ENCODE results near the gene TSPEAR.
"Not testable (repeated sequence)": the region's sequence is repeated elsewhere in the genome, so short reads cannot be mapped to it uniquely, and the experiment has no call there.

TSPEAR gene

GRCh38 chr21:44483288-44484237 lies 227.8 kb downstream of the TSPEAR start:
- DNase-seq (ENCODE audit: low spot score), result no peak

DNA sequence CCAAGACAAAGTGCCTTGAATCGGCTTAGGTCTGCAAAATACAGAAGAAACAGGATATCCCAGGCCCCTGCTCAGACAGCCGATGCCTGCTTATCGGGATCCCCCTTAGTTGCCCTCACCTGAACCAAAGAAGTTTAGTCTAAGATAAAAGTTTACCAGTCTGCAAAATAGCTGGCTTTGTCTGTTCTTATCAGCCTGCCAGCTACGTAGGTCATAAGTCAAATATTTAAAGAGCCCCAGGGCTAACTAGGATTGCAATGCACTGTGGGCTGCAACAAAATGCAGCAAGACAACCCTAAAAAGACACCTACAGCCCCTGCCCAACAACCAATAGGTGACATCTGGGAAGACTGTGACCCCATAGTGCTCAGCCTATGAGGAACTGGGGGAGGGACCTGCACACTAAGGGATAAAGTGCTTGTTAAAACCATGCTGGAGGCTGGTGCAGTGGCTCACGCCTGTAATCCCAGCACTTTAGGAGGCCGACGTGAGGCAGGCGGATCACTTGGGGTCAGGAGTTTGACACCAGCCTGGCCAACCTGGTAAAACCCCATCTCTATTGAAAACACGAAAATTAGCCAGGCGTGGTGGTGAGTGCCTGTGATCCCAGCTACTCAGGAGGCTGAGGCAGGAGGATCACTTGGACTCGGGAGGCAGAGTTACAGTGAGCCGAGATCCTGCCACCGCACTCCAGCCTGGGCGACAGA lies 228.6 kb downstream of the TSPEAR start:
- DNase-seq (ENCODE audit: low spot score), result no peak

DNA sequence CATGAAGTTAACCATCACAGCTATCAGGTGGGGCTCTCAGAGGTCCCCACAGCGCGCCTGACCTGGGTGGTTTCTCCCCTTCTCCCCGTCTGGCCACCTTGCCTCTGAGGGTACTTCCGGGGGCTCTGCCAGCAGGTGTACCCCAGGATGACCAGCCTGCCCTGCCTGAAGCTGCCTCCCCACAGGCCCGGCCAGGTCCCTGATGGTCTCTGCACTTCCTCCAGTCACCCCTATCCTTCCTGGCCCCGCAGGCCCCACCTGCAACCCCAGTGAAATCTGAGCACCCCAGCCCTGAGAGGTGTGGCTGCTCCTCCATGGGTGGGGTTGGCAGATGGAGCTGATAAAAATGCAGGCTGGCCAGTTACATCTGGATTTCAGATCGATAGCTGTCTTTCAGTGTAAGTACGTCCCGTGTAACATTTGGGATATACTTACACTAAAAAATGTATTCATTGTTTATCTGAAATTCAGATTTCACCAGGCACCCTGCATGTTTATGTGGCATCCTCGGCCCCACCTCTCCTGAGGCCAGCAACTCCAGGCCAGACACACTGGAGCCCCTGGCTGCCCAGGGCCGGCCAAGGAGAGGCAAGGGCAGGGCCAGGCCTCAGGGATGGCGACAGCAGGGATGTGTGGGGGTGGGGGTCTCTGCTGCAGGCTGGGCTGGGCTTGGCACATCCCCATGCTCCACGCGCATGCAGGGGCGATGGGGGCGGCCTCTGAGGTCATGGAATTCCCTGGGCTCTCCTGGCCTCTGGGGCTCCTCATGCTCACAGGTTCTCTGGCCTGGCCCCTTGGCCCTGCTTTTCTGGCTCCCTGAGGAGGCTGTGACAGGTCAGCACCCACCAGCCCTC lies 230.9 kb downstream of the TSPEAR start:
- no peak for DNase-seq (ENCODE audit: low spot score)

DNA sequence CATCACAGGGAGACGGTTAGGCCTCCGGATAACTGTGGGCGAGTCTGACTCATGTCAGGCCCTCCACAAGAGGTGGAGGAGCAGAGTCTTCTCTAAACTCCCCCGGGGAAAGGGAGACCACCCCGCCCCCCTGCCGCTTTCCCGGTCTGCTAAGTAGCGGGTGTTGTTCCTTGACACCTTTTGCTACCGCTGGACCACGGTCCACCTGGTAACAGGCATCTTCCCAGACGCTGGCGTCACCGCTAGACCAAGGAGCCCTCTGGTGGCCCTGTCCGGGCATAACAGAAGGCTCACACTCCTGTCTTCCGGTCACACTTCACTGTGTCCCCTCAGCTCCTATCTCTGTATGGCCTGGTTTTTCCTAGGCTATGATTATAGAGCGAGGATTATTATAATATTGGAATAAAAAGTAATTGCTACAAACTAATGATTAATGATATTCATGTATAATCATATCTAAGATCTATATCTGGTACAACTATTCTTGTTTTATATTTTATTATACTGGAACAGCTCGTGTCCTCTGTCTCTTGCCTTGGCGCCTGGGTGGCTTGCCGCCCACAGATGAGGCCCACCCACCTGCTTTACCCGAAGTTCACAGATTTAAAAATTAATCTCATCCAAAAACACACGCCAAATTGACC lies 231.7 kb downstream of the TSPEAR start:
- not testable (repeated sequence) for DNase-seq (ENCODE audit: low spot score)

DNA sequence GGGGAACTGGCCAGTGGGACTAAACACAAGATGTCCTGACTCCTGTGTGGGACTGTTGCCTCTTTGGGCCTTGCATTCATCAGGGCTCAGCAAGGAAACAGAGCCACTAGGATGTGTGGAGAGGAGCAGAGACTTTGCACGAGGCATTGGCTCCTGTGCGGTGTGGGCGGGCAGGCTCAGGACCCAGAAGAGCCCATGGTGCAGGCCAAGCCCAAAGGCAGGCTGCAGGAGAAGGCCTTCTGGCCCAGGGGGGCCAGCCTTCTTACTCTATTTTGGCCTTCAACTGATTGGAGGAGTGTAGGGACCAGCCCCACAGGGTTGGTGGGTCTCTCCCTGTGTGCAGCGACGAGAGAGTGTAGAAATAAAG lies 232.6 kb downstream of the TSPEAR start:
- DNase-seq (ENCODE audit: low spot score), result no peak

DNA sequence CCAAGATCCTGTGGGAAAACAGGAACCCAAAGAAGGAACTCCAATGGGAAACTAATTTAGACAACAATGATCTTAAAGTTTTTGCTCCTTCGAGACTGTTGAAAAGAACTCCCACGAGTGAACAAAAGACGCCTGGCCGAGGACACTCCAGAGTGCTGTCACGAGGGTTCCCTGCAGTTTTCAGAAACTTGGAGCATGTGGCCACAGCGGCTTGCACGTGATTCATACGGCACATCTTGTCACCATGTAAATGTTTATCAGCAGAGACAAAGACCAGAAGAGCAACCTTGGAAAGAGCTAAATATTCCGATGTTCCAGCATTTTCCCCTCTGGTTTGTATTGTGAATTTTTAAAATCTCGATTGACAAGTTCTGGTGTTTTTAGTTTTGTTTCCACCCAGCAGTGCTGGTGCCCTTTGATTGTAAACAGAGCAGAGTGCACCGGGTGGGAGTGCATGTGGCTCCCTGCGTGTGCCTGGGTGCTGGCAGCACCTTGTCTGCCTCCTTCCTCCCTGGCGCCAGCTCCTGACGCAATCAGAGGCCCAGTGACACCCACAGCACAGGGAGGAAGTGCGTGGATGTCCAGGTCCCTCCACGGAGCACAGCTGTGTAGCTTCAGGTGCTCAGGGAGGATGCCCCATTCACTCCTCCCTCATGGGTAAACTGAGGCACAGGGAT lies 233.1 kb downstream of the TSPEAR start:
- DNase-seq (ENCODE audit: low spot score), result no peak

DNA sequence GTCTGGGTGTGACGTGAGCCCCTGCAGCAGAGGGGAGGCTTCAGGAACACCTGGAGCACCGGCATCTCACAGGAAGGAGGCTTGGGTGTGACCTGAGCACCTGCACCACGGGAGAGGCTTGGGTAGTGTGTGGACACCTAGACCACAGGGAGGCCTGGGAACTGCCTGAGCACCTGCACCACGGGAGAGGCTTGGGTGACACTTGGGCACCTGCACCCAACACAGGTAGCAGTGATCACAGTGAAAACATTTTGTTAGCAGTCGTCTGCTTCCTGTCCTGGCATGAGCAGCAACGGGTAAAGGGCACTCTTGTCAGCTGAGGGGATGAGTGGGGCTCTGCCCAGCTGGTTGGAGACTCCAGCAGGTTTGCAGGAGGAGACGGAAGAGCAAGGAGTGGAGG lies 233.7 kb downstream of the TSPEAR start:
- DNase-seq (ENCODE audit: low spot score), result no peak

- no peak for DNase-seq (ENCODE audit: low spot score)
These were observed 234.2 kb downstream of the TSPEAR start for GRCh38 chr21:44477131-44477530.

DNA sequence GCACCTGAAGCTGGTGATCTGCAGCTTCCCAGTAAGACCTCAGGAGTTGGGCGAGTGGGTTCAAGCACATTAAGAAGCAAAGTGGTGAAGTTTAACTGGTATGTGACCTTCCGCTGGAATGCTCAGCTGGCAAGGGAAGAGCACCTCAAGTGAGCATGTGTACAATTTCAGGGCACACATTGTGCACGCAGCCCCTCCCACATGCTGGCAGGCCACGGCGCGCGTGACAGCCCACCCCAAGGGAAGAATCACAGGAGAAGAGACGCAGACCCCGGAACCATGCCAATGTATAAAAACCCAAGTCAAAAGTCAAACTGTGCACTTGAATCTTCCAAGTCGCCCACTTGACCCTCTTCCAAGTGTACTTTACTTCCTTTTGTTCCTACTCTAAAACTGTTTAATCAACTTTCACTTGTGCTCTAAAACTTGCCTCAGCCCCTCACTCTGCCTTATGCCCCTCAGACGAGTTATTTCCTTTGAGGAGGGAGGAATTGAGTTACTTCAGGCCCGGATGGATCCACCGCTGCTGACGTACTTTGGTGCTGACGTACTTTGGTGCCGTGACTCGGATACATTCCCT lies 236.0 kb downstream of the TSPEAR start:
- DNase-seq (ENCODE audit: low spot score), result no peak

- DNase-seq (ENCODE audit: low spot score), result no peak
These were observed 237.3 kb downstream of the TSPEAR start for GRCh38 chr21:44473915-44474555.

- no peak for DNase-seq (ENCODE audit: low spot score)
These were observed 239.4 kb downstream of the TSPEAR start for GRCh38 chr21:44471996-44472395.

DNA sequence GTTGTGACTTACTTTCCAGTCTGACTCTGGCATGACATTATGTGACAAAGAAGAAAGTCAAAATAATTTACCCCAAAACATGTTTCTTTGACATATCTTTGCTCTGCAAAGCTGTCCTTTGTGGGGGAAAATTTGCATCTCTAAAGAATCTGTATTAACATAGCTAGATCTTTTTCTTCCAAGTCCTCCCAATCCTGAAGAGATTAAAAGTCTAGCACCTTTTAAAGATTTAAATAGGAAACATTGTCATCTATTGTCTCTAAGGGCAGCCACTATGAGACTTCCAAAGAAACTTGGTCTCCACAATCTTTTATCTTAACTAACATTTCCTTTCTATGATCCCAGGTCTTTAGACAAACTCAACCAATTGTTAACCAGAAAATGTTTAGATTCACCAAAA lies 240.0 kb downstream of the TSPEAR start:
- no peak for DNase-seq (ENCODE audit: low spot score)

DNA sequence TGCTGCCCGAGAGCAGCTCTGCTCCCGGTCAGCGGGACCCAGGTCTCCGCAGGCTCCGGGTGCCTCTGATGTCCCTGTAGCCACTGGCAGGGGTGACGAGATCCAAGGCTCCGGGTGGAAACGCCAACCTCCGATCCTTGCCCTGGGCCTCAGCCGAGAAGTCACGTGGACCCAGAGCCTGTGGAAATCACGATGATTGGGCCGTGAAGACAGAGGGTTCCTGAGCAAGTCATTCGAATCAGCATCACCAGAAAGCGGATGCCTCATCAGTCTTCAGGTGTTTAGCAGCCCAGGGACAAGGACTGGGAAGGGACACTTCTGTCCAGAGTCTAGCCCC lies 243.5 kb downstream of the TSPEAR start:
- DNase-seq (ENCODE audit: low spot score), result no peak

GRCh38 chr21:44466996-44467858 lies 244.1 kb downstream of the TSPEAR start:
- DNase-seq (ENCODE audit: low spot score), result no peak

DNA sequence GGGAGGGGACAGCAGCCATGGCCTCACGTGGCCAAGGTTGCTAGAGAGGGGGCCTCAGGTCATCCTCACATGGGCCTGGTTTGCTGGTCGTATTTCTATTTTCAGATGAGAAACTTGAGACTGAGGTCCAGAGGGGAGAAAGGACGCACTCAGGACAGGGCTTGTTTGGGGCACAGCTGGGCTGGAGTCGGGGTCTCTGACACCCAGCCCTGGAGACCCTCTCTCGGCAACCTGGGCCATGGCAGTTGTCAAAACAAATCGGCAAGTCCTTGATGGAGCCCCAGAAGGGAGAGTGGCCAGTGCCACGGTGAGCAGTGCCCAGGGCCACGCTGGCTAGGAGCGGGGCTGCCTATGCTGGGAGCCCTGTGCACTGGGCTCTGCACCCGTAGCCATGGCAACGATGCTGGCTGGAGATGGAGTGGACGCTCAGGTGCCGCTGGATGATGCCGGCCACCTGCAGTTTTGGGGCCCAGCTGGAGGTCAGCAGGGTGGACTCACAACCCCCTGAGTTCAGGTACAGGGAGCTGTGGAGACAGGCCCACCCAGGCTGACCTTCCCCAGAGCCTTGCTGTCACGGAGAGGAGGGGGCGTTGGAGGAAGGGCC lies 244.9 kb downstream of the TSPEAR start:
- DNase-seq (ENCODE audit: low spot score), result no peak

DNA sequence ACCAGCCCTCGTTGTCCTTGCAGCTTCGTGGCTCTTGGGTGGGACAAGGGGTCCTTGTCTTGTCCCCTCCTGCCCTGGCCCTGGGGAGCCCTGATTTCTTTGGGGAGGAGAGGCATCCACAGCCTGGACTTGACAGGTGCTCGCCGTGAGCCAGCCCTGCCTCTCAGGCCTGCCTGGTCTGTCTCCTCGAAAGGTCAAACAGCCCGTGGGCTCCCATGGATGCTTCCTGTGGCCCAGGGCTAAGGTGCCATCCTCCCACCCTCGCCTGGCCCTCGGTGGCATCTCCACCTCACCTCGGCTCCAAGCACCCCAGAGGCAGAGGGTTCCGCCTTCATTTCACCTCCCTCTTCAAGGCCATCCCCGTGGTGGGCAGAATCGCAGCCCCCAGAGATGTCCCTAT lies 247.0 kb downstream of the TSPEAR start:
- no peak for DNase-seq (ENCODE audit: low spot score)

GRCh38 chr21:44463724-44464123 lies 247.6 kb downstream of the TSPEAR start:
- peak; percentile 28 for DNase-seq (ENCODE audit: low spot score)

GRCh38 chr21:44462834-44463200 lies 248.6 kb downstream of the TSPEAR start:
- no peak for DNase-seq (ENCODE audit: low spot score)

Data from Ammon's horn (tissue), 1 donor.